ENCODE results near the gene HS6ST3.

HS6ST3 gene

DNA sequence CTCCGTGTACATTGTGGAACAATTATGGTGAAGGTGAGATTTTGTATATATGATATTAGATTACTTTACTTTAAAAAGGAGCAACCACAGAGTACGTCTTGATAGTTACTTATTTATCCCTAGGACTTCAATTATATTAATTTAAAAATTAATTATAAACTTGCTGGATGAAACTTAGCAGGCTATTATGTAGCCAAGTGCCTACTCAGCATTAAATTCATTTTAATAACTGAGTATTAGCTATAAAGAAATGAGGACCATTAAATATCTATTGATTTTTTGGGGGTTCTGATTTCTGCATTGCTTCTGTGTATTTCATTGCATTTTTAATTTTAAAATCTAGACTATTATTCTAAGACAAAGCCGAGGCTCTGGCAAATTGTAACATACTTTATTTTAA, 109.4 kb downstream of the HS6ST3 start:
- ChIA-PET CTCF (no interaction called here), POLR2A (no interaction called here)
- no peak for TF ChIP-seq HDGF (IDR thresholded peaks at IDR 0.05; ENCODE audit: borderline replicate concordance)
- no peak for TF ChIP-seq LEF1 (IDR thresholded peaks at IDR 0.05; ENCODE audit: borderline replicate concordance)
- TF ChIP-seq L3MBTL2 (conservative IDR thresholded peaks at IDR 0.05) = no peak
- no peak for TF ChIP-seq NFRKB (IDR thresholded peaks at IDR 0.05)
- TF ChIP-seq ARNT (IDR thresholded peaks at IDR 0.05) = no peak
- no peak for TF ChIP-seq FOXA1 (IDR thresholded peaks at IDR 0.05)
- no peak for DNase-seq (ENCODE audit: extremely low spot score)

GRCh38 chr13:96200810-96201209, 110.9 kb downstream of the HS6ST3 start:
- TF ChIP-seq FOXM1 (IDR thresholded peaks at IDR 0.05; ENCODE audit: borderline replicate concordance) = no peak
- TF ChIP-seq, protein P1, sequence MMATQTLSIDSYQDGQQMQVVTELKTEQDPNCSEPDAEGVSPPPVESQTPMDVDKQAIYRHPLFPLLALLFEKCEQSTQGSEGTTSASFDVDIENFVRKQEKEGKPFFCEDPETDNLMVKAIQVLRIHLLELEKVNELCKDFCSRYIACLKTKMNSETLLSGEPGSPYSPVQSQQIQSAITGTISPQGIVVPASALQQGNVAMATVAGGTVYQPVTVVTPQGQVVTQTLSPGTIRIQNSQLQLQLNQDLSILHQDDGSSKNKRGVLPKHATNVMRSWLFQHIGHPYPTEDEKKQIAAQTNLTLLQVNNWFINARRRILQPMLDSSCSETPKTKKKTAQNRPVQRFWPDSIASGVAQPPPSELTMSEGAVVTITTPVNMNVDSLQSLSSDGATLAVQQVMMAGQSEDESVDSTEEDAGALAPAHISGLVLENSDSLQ (IDR thresholded peaks at IDR 0.05) = no peak
- TF ChIP-seq NFRKB (IDR thresholded peaks at IDR 0.05) = no peak
- TF ChIP-seq ZNF384 (IDR thresholded peaks at IDR 0.05) = no peak
- no peak for TF ChIP-seq HDGF (IDR thresholded peaks at IDR 0.05; ENCODE audit: borderline replicate concordance)
- no peak for TF ChIP-seq CTBP1 (IDR thresholded peaks at IDR 0.05; ENCODE audit: borderline replicate concordance)
- no peak for TF ChIP-seq FOXA1 (IDR thresholded peaks at IDR 0.05)
- TF ChIP-seq TARDBP (IDR thresholded peaks at IDR 0.05) = no peak
- no peak for TF ChIP-seq SP1 (IDR thresholded peaks at IDR 0.05)
- TF ChIP-seq FOXK2 (IDR thresholded peaks at IDR 0.05) = no peak
- no peak for TF ChIP-seq L3MBTL2 (conservative IDR thresholded peaks at IDR 0.05)
- POLR2A ChIA-PET = no interaction called here
- DNase-seq (ENCODE audit: extremely low spot score) = no peak
- CTCF ChIA-PET = no interaction called here

DNA sequence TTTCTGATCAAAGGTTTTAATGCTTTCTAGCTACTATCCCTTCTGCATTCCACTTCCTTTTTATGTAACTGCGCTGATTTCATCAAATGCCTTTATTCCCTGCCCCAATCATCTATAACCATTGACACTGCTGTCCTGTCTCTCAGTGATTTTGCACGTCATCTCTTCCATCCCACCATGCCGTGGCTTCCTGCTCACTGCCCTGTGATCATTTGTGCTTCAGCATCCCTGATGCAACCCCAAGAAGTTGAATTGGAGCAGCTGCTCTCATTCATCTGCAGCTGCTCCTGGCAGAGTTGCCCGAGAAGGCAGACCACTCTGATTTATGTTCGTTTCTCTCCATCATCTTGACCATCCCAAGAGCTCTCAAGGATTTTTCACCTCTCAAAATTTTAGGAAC, 112.4 kb downstream of the HS6ST3 start:
- no peak for DNase-seq (ENCODE audit: extremely low spot score)
- POLR2A ChIA-PET = no interaction called here
- no peak for TF ChIP-seq SUZ12 (IDR thresholded peaks at IDR 0.05)
- no peak for TF ChIP-seq TARDBP (IDR thresholded peaks at IDR 0.05)
- no peak for TF ChIP-seq CTBP1 (IDR thresholded peaks at IDR 0.05; ENCODE audit: borderline replicate concordance)
- TF ChIP-seq BHLHE40 (IDR thresholded peaks at IDR 0.05; ENCODE audit: borderline replicate concordance) = no peak
- TF ChIP-seq HDGF (IDR thresholded peaks at IDR 0.05; ENCODE audit: borderline replicate concordance) = no peak
- TF ChIP-seq SP1 (IDR thresholded peaks at IDR 0.05) = no peak
- TF ChIP-seq L3MBTL2 (conservative IDR thresholded peaks at IDR 0.05) = no peak
- CTCF ChIA-PET = no interaction called here

DNA sequence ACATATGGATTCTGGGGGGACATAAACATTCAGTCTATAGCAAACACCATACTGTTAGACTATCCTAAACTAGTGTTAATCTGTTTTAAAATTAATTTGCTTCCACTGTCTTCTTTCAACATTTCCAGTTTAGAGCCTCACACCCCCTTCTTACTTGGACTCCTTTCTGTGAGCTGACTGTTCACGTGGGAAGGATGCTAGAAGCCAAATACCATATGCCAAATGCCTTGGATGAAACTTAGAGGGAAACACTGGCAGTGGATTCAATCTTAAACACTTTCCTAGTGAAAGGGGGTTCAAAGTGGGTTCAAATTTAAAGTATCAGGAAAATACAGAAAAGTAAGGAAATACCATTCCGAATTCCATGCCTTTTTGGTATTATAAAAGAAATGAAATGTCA, 113.6 kb downstream of the HS6ST3 start:
- TF ChIP-seq, protein P1 (IDR thresholded peaks at IDR 0.05) = no peak
- no peak for TF ChIP-seq L3MBTL2 (conservative IDR thresholded peaks at IDR 0.05)
- no peak for TF ChIP-seq ZNF384 (IDR thresholded peaks at IDR 0.05)
- TF ChIP-seq FOXA1 (IDR thresholded peaks at IDR 0.05) = no peak
- no peak for TF ChIP-seq TARDBP (IDR thresholded peaks at IDR 0.05)
- no peak for TF ChIP-seq NFRKB (IDR thresholded peaks at IDR 0.05)
- ChIA-PET CTCF (no interaction called here), POLR2A (no interaction called here)
- DNase-seq (ENCODE audit: extremely low spot score) = no peak

DNA sequence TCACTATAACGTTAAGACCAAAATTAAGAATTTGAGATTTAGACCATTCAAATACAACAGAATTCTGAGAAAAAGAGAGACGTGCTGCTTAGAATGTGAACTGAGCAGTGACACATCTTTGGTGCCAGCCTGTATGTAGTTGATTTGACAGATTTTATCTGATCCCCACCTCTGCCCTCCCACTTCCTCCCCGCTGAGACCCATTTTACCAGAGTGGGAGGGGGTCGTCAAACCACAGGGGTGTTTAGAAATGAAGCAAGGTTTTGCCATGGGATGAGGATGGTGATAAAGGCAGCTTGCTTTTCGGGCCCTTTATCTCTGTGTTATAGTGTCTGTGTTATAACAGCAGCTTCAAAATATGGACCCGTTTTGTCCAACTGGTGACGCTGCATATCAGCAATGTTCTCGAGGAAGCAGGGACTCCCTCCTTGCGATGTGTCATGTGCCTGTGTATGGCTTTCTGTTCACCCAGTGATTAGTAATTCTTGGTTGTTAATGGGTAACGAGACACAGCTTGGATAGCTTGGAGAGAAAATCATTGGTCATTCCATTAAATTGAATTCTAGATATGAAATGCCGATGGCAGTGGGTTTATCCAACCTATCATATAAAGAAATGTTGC, 125.0 kb downstream of the HS6ST3 start:
- DNase-seq (ENCODE audit: extremely low spot score) = no peak
- ChIA-PET POLR2A (no interaction called here), CTCF (no interaction called here)
- TF ChIP-seq, protein P1 (IDR thresholded peaks at IDR 0.05) = no peak
- TF ChIP-seq TARDBP (IDR thresholded peaks at IDR 0.05) (no peak), ELF4 (IDR thresholded peaks at IDR 0.05) (no peak), LEF1 (IDR thresholded peaks at IDR 0.05; ENCODE audit: borderline replicate concordance) (no peak), SP1 (IDR thresholded peaks at IDR 0.05) (no peak), CTBP1 (IDR thresholded peaks at IDR 0.05; ENCODE audit: borderline replicate concordance) (no peak), ZNF384 (IDR thresholded peaks at IDR 0.05) (no peak), FOXK2 (IDR thresholded peaks at IDR 0.05) (no peak), FOXM1 (IDR thresholded peaks at IDR 0.05; ENCODE audit: borderline replicate concordance) (no peak), SUZ12 (IDR thresholded peaks at IDR 0.05) (no peak), L3MBTL2 (conservative IDR thresholded peaks at IDR 0.05) (no peak), ARNT (IDR thresholded peaks at IDR 0.05) (no peak), HDGF (IDR thresholded peaks at IDR 0.05; ENCODE audit: borderline replicate concordance) (no peak), NFRKB (IDR thresholded peaks at IDR 0.05) (no peak), BHLHE40 (IDR thresholded peaks at IDR 0.05; ENCODE audit: borderline replicate concordance) (no peak), FOXA1 (IDR thresholded peaks at IDR 0.05) (no peak)

DNA sequence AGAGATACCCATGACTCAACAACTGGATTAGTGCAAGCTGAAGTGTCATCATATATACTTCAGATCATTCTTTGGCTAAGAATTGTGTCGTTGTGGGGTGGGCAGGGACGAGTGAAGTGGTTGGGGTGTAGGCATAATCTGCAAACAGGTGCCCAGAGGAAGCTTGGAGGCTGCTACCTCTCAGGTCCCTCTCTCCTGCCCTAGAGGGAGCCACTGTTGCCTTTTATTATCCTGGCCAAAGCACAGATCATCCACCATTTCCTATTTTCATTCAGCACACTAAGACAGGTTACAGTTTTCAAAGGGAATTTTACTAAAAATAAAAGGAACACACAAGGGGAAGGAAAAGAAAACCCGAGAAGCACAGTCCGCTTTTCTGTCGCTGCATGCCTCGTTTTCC, 126.6 kb downstream of the HS6ST3 start:
- ChIA-PET POLR2A (no interaction called here), CTCF (no interaction called here)
- TF ChIP-seq HDGF (IDR thresholded peaks at IDR 0.05; ENCODE audit: borderline replicate concordance) (no peak), LEF1 (IDR thresholded peaks at IDR 0.05; ENCODE audit: borderline replicate concordance) (no peak), FOXM1 (IDR thresholded peaks at IDR 0.05; ENCODE audit: borderline replicate concordance) (no peak), TARDBP (IDR thresholded peaks at IDR 0.05) (no peak), CTBP1 (IDR thresholded peaks at IDR 0.05; ENCODE audit: borderline replicate concordance) (no peak), SUZ12 (IDR thresholded peaks at IDR 0.05) (no peak), ARNT (IDR thresholded peaks at IDR 0.05) (no peak), NFRKB (IDR thresholded peaks at IDR 0.05) (no peak), FOXA1 (IDR thresholded peaks at IDR 0.05) (no peak)
- TF ChIP-seq, protein P1 (IDR thresholded peaks at IDR 0.05) = no peak
- DNase-seq (ENCODE audit: extremely low spot score) = no peak

Measured in HEK293T (cell line).